Ishikawa (cell line): ENCODE results near the gene A4GALT.

Experiments
- CEBPB ChIP-seq: IDR thresholded peaks from 2 replicates; pipeline ENCODE4 v1.6.1; 2012
- CREB1 ChIP-seq: IDR thresholded peaks from 2 replicates; pipeline ENCODE4 v1.6.1; 2012; ENCODE audit warnings: low read depth
- EGR1 ChIP-seq: IDR thresholded peaks from 2 replicates; pipeline ENCODE4 v1.6.1; 2012
- EP300 ChIP-seq: IDR thresholded peaks from 2 replicates; pipeline ENCODE4 v1.6.1; 2012; ENCODE audit warnings: borderline replicate concordance
- FOXM1 ChIP-seq: IDR thresholded peaks from 2 replicates; pipeline ENCODE4 v1.6.1; 2012; ENCODE audit warnings: low read depth, borderline replicate concordance
- MAX ChIP-seq: IDR thresholded peaks from 2 replicates; pipeline ENCODE4 v1.6.1; 2012
- NFIC ChIP-seq: IDR thresholded peaks from 2 replicates; pipeline ENCODE4 v1.6.1; 2012
- RAD21 ChIP-seq: IDR thresholded peaks from 2 replicates; pipeline ENCODE4 v1.6.1; 2012; ENCODE audit warnings: low read depth
- REST ChIP-seq: IDR thresholded peaks from 2 replicates; pipeline ENCODE4 v1.6.1; 2012; ENCODE audit warnings: low read depth, mild to moderate bottlenecking
- TAF1 ChIP-seq: IDR thresholded peaks from 2 replicates; pipeline ENCODE4 v1.6.1; 2012; ENCODE audit warnings: low read depth, mild to moderate bottlenecking
- TCF12 ChIP-seq: IDR thresholded peaks from 2 replicates; pipeline ENCODE4 v1.6.1; 2012; ENCODE audit warnings: low read depth
- TEAD4 ChIP-seq: IDR thresholded peaks from 2 replicates; pipeline ENCODE4 v1.6.1; 2012
- USF1 ChIP-seq: IDR thresholded peaks from 2 replicates; pipeline ENCODE4 v1.6.1; 2012
- YY1 ChIP-seq: IDR thresholded peaks from 2 replicates; pipeline ENCODE4 v1.6.1; 2012; ENCODE audit warnings: low read depth
- ZBTB7A ChIP-seq: IDR thresholded peaks from 2 replicates; pipeline ENCODE4 v1.6.1; 2012; ENCODE audit warnings: low read depth

The A4GALT gene

GRCh38 chr22:42711281-42711731, 9.4 kb downstream of the A4GALT start:
- TF ChIP-seq MAX (no peak), CREB1 (no peak), USF1 (no peak), YY1 (no peak), NFIC (no peak), TEAD4 (no peak), FOXM1 (no peak), REST (no peak), EP300 (no peak), TCF12 (no peak), TAF1 (no peak), EGR1 (no peak), ZBTB7A (no peak), RAD21 (no peak), CEBPB (no peak)

DNA sequence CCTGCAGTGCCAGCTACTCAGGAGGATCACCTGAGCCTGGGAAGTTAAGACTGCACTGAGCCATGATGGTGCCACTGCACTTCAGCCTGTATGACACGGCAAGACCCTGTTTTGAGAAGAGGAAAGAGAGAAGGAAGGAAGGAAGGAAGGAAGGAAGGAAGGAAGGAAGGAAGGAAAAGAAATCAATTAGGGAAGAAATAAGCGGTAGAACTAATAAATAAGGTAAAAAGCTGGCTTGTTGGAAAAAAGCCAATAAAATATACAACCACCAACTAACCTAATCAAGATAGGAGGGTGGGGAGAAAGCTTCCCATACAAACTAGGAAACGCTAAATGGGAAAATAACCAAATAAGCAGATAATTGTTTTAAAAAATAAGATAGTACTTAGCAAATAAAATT, 12.3 kb downstream of the A4GALT start:
- no peak for TF ChIP-seq EGR1
- TF ChIP-seq EP300, result no peak
- TF ChIP-seq RAD21, result no peak
- no peak for TF ChIP-seq MAX
- no peak for TF ChIP-seq ZBTB7A
- TF ChIP-seq YY1, result no peak
- TF ChIP-seq NFIC, result no peak
- TF ChIP-seq TEAD4, result no peak
- no peak for TF ChIP-seq REST
- no peak for TF ChIP-seq USF1
- TF ChIP-seq TCF12, result no peak
- no peak for TF ChIP-seq FOXM1
- TF ChIP-seq TAF1, result no peak
- TF ChIP-seq CREB1, result no peak
- TF ChIP-seq CEBPB, result no peak

- no peak for TF ChIP-seq CEBPB
- TF ChIP-seq TEAD4, result no peak
- TF ChIP-seq CREB1, result no peak
- TF ChIP-seq EP300, result no peak
- TF ChIP-seq ZBTB7A, result no peak
- no peak for TF ChIP-seq TCF12
These were observed 13.2 kb downstream of the A4GALT start for GRCh38 chr22:42707496-42707895.

- TF ChIP-seq CREB1 (no peak), TAF1 (no peak), ZBTB7A (no peak)
These were observed 15.8 kb downstream of the A4GALT start for GRCh38 chr22:42704896-42705295.

DNA sequence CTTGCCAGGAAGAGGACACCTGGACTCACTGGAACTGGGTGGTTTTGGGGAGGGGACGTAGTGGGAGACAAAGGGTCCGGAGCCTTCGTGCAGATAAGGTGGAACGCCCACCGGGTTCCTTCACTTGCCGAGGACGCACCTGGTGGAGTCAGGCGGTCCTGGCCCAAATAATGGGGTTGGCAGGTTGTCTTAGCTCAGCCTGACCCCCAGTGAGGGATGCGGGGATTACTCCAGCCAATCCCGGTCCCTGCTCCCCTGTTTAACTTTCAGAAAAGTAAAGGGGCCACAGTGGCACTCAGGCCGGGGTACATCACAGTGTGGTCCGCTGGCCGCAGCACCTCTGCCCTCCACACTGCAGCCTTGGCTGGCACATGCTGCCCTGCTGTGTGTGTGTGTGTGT, 18.0 kb downstream of the A4GALT start:
- TF ChIP-seq NFIC (no peak), ZBTB7A (no peak), REST (no peak), TCF12 (no peak), TEAD4 (no peak), CREB1 (no peak), CEBPB (no peak), YY1 (no peak), MAX (no peak), RAD21 (no peak), EGR1 (no peak), USF1 (no peak), TAF1 (no peak), FOXM1 (no peak), EP300 (no peak)
